Dermis microvascular lymphatic vessel endothelial cell (primary cell): ENCODE measurements around the gene NCOR2. TPM values are rescaled to one million over a fixed set of nuclear protein-coding genes. Genes with fewer than 3 reads are reported as not detected.
A peak's percentile ranks its signal among the peaks of the same experiment; 100 is the strongest.

Experiments
- DNase-seq, 2 donors: peaks; one replicate each; pipeline versions ENCODE4 v3.0.0 to v3.0.0-alpha.2; 2010; ENCODE audit warnings: low read depth in 2 of 2
- total RNA-seq: library from RNA; depleted of rRNA; stranded (reverse); fragments of >200 nt; gene quantifications from 2 replicates; pipeline ENCODE4 v1.2.1, GENCODE V29; 2014

NCOR2 gene
- total RNA-seq, result 10.0 and 19.7 TPM in 2 replicates

GRCh38 chr12:124566997-124567672, at the start of gene NCOR2:
TSS of gene NCOR2 (minus strand) at chr12:124567612. CDS start at chr12:124495251, 72,361 bp downstream.
- DNase-seq, result peak in 1 of 2 donors; percentile 51

GRCh38 chr12:124616394-124617221, 49.2 kb upstream of the NCOR2 start:
- DNase-seq, result no peak

- DNase-seq, result no peak
Measured at GRCh38 chr12:124614512-124615292, 47.3 kb upstream of the NCOR2 start.

GRCh38 chr12:124613151-124613585, 45.8 kb upstream of the NCOR2 start:
- DNase-seq, result peak; percentile 84 to 87

GRCh38 chr12:124612410-124612680, 44.9 kb upstream of the NCOR2 start:
- DNase-seq, result no peak

- DNase-seq, result no peak
Measured at GRCh38 chr12:124611559-124612409, 44.4 kb upstream of the NCOR2 start.

GRCh38 chr12:124610629-124611558, 43.5 kb upstream of the NCOR2 start:
- DNase-seq, result no peak

- DNase-seq, result no peak
Measured at GRCh38 chr12:124610021-124610612, 42.7 kb upstream of the NCOR2 start.

- DNase-seq, result peak; percentile 69 to 82
Measured at GRCh38 chr12:124609041-124609989, 41.9 kb upstream of the NCOR2 start.

GRCh38 chr12:124608450-124608870, 41.0 kb upstream of the NCOR2 start:
- DNase-seq, result no peak

- DNase-seq, result no peak
Measured at GRCh38 chr12:124607681-124608425, 40.4 kb upstream of the NCOR2 start.

- peak in 1 of 2 donors; percentile 36 for DNase-seq
Measured at GRCh38 chr12:124605883-124606774, 38.7 kb upstream of the NCOR2 start.

GRCh38 chr12:124605150-124605882, 37.9 kb upstream of the NCOR2 start:
- DNase-seq, result no peak

- no peak for DNase-seq
Measured at GRCh38 chr12:124604264-124604680, 36.9 kb upstream of the NCOR2 start.

- no peak for DNase-seq
Measured at GRCh38 chr12:124603831-124604251, 36.4 kb upstream of the NCOR2 start.

GRCh38 chr12:124603100-124603541, 35.7 kb upstream of the NCOR2 start:
- DNase-seq, result no peak
